ENCODE measurements around the gene FBXW8. TPM values are rescaled to one million over a fixed set of nuclear protein-coding genes. Genes with fewer than 3 reads are reported as not detected.

The FBXW8 gene
- total and polyA plus RNA-seq, 8 donors, result 3.6 to 9.6 (median 8.3) TPM

GRCh38 chr12:116955382-116956021 is 44.8 kb downstream of the FBXW8 start:
- intact Hi-C loops (cut with DNase I), result no loop called here
- FAIRE-seq (no peak), DNase-seq (peak in 4 of 6 donors; percentile 31 to 59 (median 54)), ATAC-seq (peak; percentile 89 to 97 (median 94))
- H3K4me1 ChIP-seq, result peaks cover 0 to 6% (median 0%) of the 10 kb centered on the region in 3 donors
- no peaks in the 10 kb centered on the region for H3K9me3 ChIP-seq
- no peak overlapping the region for H3K27ac ChIP-seq
- peaks cover 0 to 9% (median 0%) of the 10 kb centered on the region in 3 donors for H3K36me3 ChIP-seq
- TF ChIP-seq CTCF (IDR thresholded peaks at IDR 0.05), result no peak
- no peaks in the 10 kb centered on the region for H3K27me3 ChIP-seq
- WGBS, 2 donors, result 69 to 75% methylated on average over 4 of the region's 4 CpGs
- H3K4me3 ChIP-seq, result no peak overlapping the region

DNA sequence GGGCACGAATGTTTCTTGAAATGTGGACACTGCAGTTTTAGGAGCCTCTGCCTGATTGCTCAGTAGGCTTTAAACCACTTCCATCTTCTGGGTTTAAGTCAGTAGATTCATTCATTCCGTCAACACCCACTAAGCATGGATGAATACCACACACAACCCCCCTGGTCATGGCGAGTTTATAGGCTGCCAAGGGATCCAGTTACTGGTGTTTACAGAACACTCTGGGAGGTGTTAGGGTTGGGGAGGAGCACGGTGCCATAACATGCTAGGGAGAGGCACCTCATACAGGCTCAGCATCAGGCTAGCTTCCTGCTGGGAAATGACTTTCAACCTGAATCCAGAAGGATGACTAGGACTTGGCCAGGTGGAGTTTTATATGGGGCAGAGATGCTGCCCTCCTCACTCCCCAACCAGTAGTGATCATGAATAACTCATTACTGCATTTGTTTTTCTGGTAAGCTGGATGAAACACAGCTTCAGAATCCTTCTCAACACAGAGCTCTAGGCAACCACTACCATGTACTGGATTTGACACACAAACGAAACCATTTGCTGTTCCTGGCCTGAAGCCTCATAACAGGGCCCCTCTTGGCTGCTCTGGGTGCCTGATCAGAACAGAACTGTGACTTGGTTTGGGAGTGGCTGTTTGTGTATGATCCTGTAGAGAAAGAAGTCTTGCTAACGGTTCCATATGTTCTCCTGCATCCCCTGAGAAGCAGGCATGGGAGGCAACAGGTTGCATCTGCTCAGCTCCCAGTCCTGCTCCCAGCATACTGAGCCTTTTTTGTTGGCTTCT is 47.9 kb downstream of the FBXW8 start:
- DNase-seq, result no peak
- Histone ChIP-seq H3K4me3 (no peak overlapping the region), H3K9me3 (no peaks in the 10 kb centered on the region), H3K27ac (no peak overlapping the region), H3K4me1 (peaks cover 0 to 6% (median 0%) of the 10 kb centered on the region in 3 donors), H3K36me3 (no peaks in the 10 kb centered on the region), H3K27me3 (no peaks in the 10 kb centered on the region)
- WGBS, 2 donors, result 89 to 94% methylated on average over 6 of the region's 6 CpGs
- intact Hi-C loops (cut with DNase I), result no loop called here
- ATAC-seq, result no peak
- no peak for TF ChIP-seq CTCF (IDR thresholded peaks at IDR 0.05)
- FAIRE-seq, result no peak

DNA sequence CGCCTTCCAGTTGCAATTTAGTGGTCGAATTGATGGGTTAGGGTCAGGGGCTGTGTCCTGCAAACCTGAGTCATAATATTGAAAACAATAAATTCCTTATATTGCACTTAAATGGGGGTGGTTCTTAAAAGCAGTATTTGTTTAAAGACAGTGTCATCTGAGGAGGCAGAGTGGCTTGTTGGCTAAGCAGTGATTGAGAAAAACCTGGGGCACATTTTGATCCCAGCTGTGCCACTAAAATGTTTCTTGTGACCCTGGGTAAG is 48.4 kb downstream of the FBXW8 start:
- FAIRE-seq (no peak), ATAC-seq (no peak), DNase-seq (no peak)
- intact Hi-C loops (cut with DNase I), result no loop called here
- Histone ChIP-seq H3K27ac (no peak overlapping the region), H3K27me3 (no peaks in the 10 kb centered on the region), H3K4me1 (peaks cover 0 to 6% (median 0%) of the 10 kb centered on the region in 3 donors), H3K9me3 (no peaks in the 10 kb centered on the region), H3K4me3 (no peak overlapping the region), H3K36me3 (no peaks in the 10 kb centered on the region)
- TF ChIP-seq CTCF (IDR thresholded peaks at IDR 0.05), result no peak
- 72 to 79% methylated on average over 2 of the region's 2 CpGs for WGBS, 2 donors

GRCh38 chr12:116959845-116960514 is 49.2 kb downstream of the FBXW8 start:
- Histone ChIP-seq H3K27ac (no peak overlapping the region), H3K36me3 (no peaks in the 10 kb centered on the region), H3K4me1 (peaks cover 0 to 3% (median 0%) of the 10 kb centered on the region in 3 donors), H3K4me3 (no peak overlapping the region), H3K27me3 (no peaks in the 10 kb centered on the region), H3K9me3 (no peaks in the 10 kb centered on the region)
- intact Hi-C loops (cut with DNase I), result no loop called here
- ATAC-seq (no peak), FAIRE-seq (no peak), DNase-seq (no peak)
- no peak for TF ChIP-seq CTCF (IDR thresholded peaks at IDR 0.05)
- WGBS, 2 donors, result 89 to 90% methylated on average over 5 of the region's 5 CpGs

Measured in pancreas (tissue), 10 donors.